Measurements from ENCODE around the gene WWOX. TPM values are rescaled to one million over a fixed set of nuclear protein-coding genes. Genes with fewer than 3 reads are reported as not detected.

The WWOX gene
- total RNA-seq, 2 donors from 2014 or later = 23.0 to 31.7 TPM

- H3K4me1 Mint-ChIP-seq (ENCODE audit: low read depth in 2 of 2) = no peaks in the 10 kb centered on the region
- H3K9me3 Mint-ChIP-seq = no peaks in the 10 kb centered on the region
- H3K27ac Mint-ChIP-seq = no peak overlapping the region
- no peaks in the 10 kb centered on the region for H3K36me3 Mint-ChIP-seq
- no peak for DNase-seq (ENCODE audit: low spot score)
- no peak overlapping the region for H3K4me3 Mint-ChIP-seq
- H3K27me3 Mint-ChIP-seq = no peaks in the 10 kb centered on the region
- ATAC-seq = no peak
Observed at GRCh38 chr16:78494105-78494504, 394.7 kb downstream of the WWOX start.

- Mint-ChIP-seq H3K4me3 (no peak overlapping the region), H3K27me3 (no peaks in the 10 kb centered on the region), H3K4me1 (ENCODE audit: low read depth in 2 of 2) (no peaks in the 10 kb centered on the region), H3K36me3 (no peaks in the 10 kb centered on the region), H3K27ac (no peak overlapping the region), H3K9me3 (no peaks in the 10 kb centered on the region)
- DNase-seq (ENCODE audit: low spot score) = no peak
- ATAC-seq = no peak
Observed at GRCh38 chr16:78494674-78495073, 395.2 kb downstream of the WWOX start.

GRCh38 chr16:78496189-78496588 is 396.7 kb downstream of the WWOX start:
- no peak overlapping the region for H3K27ac Mint-ChIP-seq
- H3K4me3 Mint-ChIP-seq = no peak overlapping the region
- no peaks in the 10 kb centered on the region for H3K9me3 Mint-ChIP-seq
- no peaks in the 10 kb centered on the region for H3K4me1 Mint-ChIP-seq (ENCODE audit: low read depth in 2 of 2)
- no peak for DNase-seq (ENCODE audit: low spot score)
- no peaks in the 10 kb centered on the region for H3K27me3 Mint-ChIP-seq
- H3K36me3 Mint-ChIP-seq = no peaks in the 10 kb centered on the region
- ATAC-seq = no peak

GRCh38 chr16:78499399-78499798 is 399.9 kb downstream of the WWOX start:
- ATAC-seq (no peak), DNase-seq (ENCODE audit: low spot score) (no peak)
- Mint-ChIP-seq H3K9me3 (no peaks in the 10 kb centered on the region), H3K27ac (no peak overlapping the region), H3K36me3 (no peaks in the 10 kb centered on the region), H3K27me3 (no peaks in the 10 kb centered on the region), H3K4me3 (no peak overlapping the region), H3K4me1 (ENCODE audit: low read depth in 2 of 2) (no peaks in the 10 kb centered on the region)

GRCh38 chr16:78500659-78501270 is 401.3 kb downstream of the WWOX start:
- no peaks in the 10 kb centered on the region for H3K27me3 Mint-ChIP-seq
- no peaks in the 10 kb centered on the region for H3K36me3 Mint-ChIP-seq
- no peaks in the 10 kb centered on the region for H3K4me1 Mint-ChIP-seq (ENCODE audit: low read depth in 2 of 2)
- H3K9me3 Mint-ChIP-seq = no peaks in the 10 kb centered on the region
- DNase-seq (ENCODE audit: low spot score) (no peak), ATAC-seq (no peak)
- H3K4me3 Mint-ChIP-seq = no peak overlapping the region
- no peak overlapping the region for H3K27ac Mint-ChIP-seq

DNA sequence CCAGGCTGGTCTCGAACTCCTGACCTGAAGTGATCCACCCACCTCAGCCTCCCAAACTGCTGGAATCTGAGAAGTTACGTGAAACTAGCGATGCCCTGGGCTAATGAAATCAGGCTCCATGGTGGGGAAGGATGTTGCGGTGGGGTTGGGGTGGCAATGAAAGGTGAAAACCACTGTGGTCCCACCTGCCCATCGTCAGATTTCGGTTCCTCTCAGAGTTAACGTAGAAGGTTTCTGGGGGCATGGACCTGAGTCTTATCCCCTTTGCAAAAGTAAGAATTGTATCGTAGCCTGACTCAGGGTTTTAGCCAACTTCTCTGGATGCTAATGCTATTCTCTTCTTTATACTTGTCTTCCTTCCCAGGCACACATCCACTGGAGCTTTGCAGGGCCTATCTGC is 402.3 kb downstream of the WWOX start:
- Mint-ChIP-seq H3K4me3 (no peak overlapping the region), H3K27ac (no peak overlapping the region), H3K4me1 (ENCODE audit: low read depth in 2 of 2) (no peaks in the 10 kb centered on the region), H3K36me3 (no peaks in the 10 kb centered on the region), H3K27me3 (no peaks in the 10 kb centered on the region), H3K9me3 (no peaks in the 10 kb centered on the region)
- ATAC-seq (no peak), DNase-seq (ENCODE audit: low spot score) (no peak)

- H3K4me1 Mint-ChIP-seq (ENCODE audit: low read depth in 2 of 2) = no peaks in the 10 kb centered on the region
- ATAC-seq (no peak), DNase-seq (ENCODE audit: low spot score) (no peak)
- no peaks in the 10 kb centered on the region for H3K9me3 Mint-ChIP-seq
- H3K27ac Mint-ChIP-seq = no peak overlapping the region
- H3K4me3 Mint-ChIP-seq = no peak overlapping the region
- no peaks in the 10 kb centered on the region for H3K36me3 Mint-ChIP-seq
- H3K27me3 Mint-ChIP-seq = no peaks in the 10 kb centered on the region
Observed at GRCh38 chr16:78502812-78503350, 403.4 kb downstream of the WWOX start.

DNA sequence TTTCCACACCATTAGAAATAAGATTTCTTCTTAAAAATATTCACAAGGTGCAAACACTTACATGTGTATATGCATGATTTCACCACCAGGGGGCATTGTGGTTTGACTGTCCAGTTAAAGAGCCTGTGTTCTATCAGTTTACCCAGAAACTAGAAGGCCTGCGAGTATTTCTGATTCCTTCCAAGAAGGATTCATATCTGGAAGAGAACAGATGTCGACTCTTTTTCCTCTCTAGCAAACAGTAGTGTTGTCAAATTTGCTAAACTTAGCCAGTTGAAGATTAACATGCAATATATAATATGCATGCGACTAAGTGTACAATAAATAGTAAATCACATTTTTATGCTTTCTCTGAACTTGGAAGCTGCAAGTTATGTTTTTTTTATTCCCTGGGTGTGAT is 404.1 kb downstream of the WWOX start:
- no peaks in the 10 kb centered on the region for H3K36me3 Mint-ChIP-seq
- no peak overlapping the region for H3K4me3 Mint-ChIP-seq
- ATAC-seq (no peak), DNase-seq (ENCODE audit: low spot score) (no peak)
- no peaks in the 10 kb centered on the region for H3K27me3 Mint-ChIP-seq
- H3K4me1 Mint-ChIP-seq (ENCODE audit: low read depth in 2 of 2) = no peaks in the 10 kb centered on the region
- no peak overlapping the region for H3K27ac Mint-ChIP-seq
- H3K9me3 Mint-ChIP-seq = no peaks in the 10 kb centered on the region

DNA sequence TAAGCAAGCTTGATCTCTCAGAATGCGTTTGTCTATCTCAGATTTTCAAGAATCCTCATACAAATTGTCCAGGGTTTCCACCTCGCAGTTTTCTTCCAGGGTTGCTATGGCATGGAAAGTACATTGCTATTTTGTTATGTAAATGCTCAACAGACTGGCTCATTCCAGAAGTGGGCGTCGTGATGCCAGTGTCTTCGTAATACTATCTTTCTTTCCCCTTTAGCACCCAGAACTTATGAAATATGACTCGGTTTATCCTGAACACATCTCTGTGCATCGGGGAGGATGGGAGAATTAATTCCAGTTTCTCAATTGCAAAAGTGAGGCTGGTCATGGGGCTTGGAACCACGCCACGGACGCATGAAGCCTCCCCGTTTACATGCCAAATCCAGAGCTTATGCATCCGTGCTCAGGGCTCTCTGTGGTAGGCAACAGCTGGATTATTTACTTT is 405.0 kb downstream of the WWOX start:
- Mint-ChIP-seq H3K4me1 (ENCODE audit: low read depth in 2 of 2) (no peaks in the 10 kb centered on the region), H3K27ac (no peak overlapping the region), H3K36me3 (no peaks in the 10 kb centered on the region), H3K4me3 (no peak overlapping the region), H3K27me3 (no peaks in the 10 kb centered on the region), H3K9me3 (no peaks in the 10 kb centered on the region)
- no peak for ATAC-seq
- no peak for DNase-seq (ENCODE audit: low spot score)

DNA sequence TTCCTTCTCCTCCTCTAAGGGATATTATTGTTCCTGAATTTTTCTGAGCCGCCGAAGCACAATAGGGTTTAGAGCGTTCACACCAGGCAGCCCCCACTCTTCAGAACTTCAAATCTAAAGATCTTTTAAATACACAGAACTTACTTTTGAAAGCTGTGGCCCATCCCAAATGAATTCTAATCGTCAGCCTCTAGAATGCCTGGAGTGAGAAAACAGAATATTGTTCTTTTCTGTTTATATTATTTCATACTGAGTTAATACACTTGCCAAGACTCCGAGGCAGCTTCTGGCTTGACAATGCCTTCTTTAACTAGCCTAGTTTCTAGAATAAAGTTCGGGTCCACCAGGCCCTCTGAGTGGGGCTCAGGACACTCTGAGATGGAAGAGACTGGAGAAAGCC is 405.6 kb downstream of the WWOX start:
- no peak overlapping the region for H3K4me3 Mint-ChIP-seq
- ATAC-seq = no peak
- H3K9me3 Mint-ChIP-seq = no peaks in the 10 kb centered on the region
- H3K27me3 Mint-ChIP-seq = no peaks in the 10 kb centered on the region
- no peaks in the 10 kb centered on the region for H3K36me3 Mint-ChIP-seq
- no peak for DNase-seq (ENCODE audit: low spot score)
- H3K4me1 Mint-ChIP-seq (ENCODE audit: low read depth in 2 of 2) = no peaks in the 10 kb centered on the region
- H3K27ac Mint-ChIP-seq = no peak overlapping the region

- ATAC-seq = no peak
- Mint-ChIP-seq H3K27me3 (no peaks in the 10 kb centered on the region), H3K9me3 (no peaks in the 10 kb centered on the region), H3K4me3 (no peak overlapping the region), H3K4me1 (ENCODE audit: low read depth in 2 of 2) (no peaks in the 10 kb centered on the region), H3K27ac (no peak overlapping the region), H3K36me3 (no peaks in the 10 kb centered on the region)
- DNase-seq (ENCODE audit: low spot score) = no peak
Observed at GRCh38 chr16:78505544-78506366, 406.3 kb downstream of the WWOX start.

DNA sequence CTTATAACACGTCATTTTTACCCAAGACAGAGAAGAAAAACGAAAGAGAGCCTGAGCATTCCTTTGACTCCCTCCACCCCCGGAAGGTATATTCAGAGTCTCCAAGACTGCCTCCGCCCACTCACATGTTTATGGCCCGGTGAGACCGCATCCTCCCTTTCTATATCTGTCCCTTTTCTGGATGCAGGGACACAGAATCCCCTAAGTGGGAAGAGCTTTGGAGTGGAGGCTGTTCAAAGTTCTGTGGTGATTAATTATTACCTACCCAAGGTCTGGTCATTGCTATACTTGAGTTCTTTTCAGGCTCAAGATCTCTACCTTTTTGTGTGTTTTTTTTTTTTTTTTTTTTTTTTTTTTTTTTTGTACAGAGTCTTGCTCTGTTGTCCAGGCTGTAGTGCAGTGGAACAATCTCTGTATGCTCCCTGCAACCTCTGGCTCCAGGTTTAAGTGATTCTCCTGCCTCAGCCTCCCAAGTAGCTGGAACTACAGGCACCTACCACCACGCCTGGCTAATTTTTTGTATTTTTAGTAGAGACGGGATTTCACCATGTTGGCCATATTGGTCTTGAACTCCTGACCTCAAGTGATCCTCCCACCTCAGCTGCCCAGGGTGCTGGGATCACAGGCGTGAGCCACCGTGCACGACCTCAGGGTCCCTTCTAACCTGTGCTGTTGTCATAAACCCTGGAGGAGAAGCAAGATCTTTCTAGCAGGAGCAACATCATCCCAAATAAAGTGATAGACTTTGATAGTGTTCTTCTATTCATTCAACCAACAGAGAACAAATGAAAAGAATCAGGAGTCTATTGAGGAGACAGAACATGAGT is 407.1 kb downstream of the WWOX start:
- ATAC-seq (no peak), DNase-seq (ENCODE audit: low spot score) (no peak)
- no peaks in the 10 kb centered on the region for H3K36me3 Mint-ChIP-seq
- no peaks in the 10 kb centered on the region for H3K27me3 Mint-ChIP-seq
- H3K9me3 Mint-ChIP-seq = no peaks in the 10 kb centered on the region
- H3K4me3 Mint-ChIP-seq = no peak overlapping the region
- H3K27ac Mint-ChIP-seq = no peak overlapping the region
- no peaks in the 10 kb centered on the region for H3K4me1 Mint-ChIP-seq (ENCODE audit: low read depth in 2 of 2)

DNA sequence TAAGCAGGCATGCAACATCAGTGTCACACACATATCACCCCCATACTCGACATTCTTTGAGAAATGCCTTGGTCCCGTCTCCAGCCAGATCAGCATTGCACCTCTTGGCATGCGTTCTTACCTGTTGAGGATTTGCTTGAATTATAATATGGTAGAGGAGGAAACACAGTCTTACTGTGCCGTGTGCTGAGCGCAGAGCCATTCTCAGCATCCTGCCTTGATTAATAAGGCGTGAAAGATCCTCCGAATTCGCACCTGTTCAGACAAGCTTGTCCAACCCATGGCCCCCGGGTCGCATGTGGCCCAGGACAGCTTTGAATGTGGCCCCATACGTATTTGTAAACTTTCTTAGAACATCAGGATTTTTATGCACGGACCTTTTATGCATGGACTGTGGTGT is 408.1 kb downstream of the WWOX start:
- H3K9me3 Mint-ChIP-seq = no peaks in the 10 kb centered on the region
- no peaks in the 10 kb centered on the region for H3K27me3 Mint-ChIP-seq
- H3K27ac Mint-ChIP-seq = no peak overlapping the region
- ATAC-seq (no peak), DNase-seq (ENCODE audit: low spot score) (no peak)
- no peaks in the 10 kb centered on the region for H3K36me3 Mint-ChIP-seq
- H3K4me1 Mint-ChIP-seq (ENCODE audit: low read depth in 2 of 2) = no peaks in the 10 kb centered on the region
- no peak overlapping the region for H3K4me3 Mint-ChIP-seq

DNA sequence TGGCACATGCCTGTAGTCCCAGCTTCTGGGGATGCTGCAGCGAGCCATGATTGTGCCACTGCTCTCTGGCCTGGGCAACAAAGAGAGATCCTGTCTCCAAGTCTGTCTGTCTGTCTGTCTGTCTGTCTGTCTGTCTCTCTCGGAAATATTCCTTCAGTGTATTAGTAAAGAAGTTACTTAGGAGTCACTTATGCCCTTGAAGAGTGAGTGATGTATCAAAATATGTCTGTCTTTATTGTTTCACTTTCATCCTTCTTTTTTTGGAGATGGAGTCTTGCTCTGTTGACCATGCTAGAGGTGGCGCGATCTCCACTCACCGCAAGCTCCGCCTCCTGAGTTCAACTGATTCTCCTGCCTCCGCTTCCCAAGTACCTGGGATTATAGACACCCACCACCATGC is 410.5 kb downstream of the WWOX start:
- no peaks in the 10 kb centered on the region for H3K9me3 Mint-ChIP-seq
- ATAC-seq = no peak
- H3K27me3 Mint-ChIP-seq = no peaks in the 10 kb centered on the region
- DNase-seq (ENCODE audit: low spot score) = no peak
- no peak overlapping the region for H3K4me3 Mint-ChIP-seq
- H3K27ac Mint-ChIP-seq = no peak overlapping the region
- no peaks in the 10 kb centered on the region for H3K4me1 Mint-ChIP-seq (ENCODE audit: low read depth in 2 of 2)
- H3K36me3 Mint-ChIP-seq = no peaks in the 10 kb centered on the region
